Globus pallidus (tissue), 1 donor: Measurements from ENCODE around the gene NPTXR.

Source experiments
- DNase-seq: peaks from one replicate; pipeline ENCODE4 v3.0.0-alpha.2; 2015; ENCODE audit warnings: low spot score

Gene NPTXR

GRCh38 chr22:38770257-38770949 lies 73.4 kb downstream of the NPTXR start:
- DNase-seq = no peak
